Measurements from ENCODE around the gene CABLES2.

- TF ChIP-seq CTCF (IDR thresholded peaks at IDR 0.05; ENCODE audit: low read length) (no peak), EZH2 (IDR thresholded peaks at IDR 0.05; ENCODE audit: borderline replicate concordance, low read length) (no peak)
Observed at GRCh38 chr20:62405981-62406513, 1.0 kb downstream of the CABLES2 start.

All from OCI-LY1 (cell line).